ENCODE results near the gene PTPRK.

DNA sequence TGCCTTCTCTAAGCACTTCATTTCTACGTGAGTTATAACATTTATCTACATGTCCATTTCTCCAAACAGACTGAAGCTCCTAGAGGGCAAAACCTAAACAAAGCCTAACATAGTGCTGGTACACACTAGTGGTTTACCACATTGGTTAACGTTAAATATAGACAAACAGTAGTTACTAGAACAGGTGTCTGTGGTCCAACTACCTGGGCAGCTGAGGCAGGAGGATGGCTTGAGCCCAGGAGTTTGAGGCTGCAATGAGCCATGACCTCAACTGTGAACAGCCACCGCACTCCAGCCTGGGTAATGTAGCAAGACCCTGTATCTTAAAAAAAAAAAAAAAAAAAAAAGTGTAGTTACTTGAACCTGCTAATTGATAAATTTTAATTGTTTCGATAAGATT lies 26.5 kb downstream of the PTPRK start:
- TF ChIP-seq POLR2A (IDR thresholded peaks at IDR 0.05; ENCODE audit: control extremely low read depth in 1 of 2, low read depth in 2 of 2, low read length in 2 of 2) (no peak), FOSL1 (IDR thresholded peaks at IDR 0.05; ENCODE audit: insufficient read depth, low read depth, low read length) (no peak), EZH2 (IDR thresholded peaks at IDR 0.05; ENCODE audit: low read depth, low read length, severe bottlenecking) (no peak), RNF2 (IDR thresholded peaks at IDR 0.05; ENCODE audit: borderline replicate concordance, low read depth, low read length, missing control alignments, poor library complexity, severe bottlenecking) (no peak)
- TF ChIP-seq, protein P1, sequence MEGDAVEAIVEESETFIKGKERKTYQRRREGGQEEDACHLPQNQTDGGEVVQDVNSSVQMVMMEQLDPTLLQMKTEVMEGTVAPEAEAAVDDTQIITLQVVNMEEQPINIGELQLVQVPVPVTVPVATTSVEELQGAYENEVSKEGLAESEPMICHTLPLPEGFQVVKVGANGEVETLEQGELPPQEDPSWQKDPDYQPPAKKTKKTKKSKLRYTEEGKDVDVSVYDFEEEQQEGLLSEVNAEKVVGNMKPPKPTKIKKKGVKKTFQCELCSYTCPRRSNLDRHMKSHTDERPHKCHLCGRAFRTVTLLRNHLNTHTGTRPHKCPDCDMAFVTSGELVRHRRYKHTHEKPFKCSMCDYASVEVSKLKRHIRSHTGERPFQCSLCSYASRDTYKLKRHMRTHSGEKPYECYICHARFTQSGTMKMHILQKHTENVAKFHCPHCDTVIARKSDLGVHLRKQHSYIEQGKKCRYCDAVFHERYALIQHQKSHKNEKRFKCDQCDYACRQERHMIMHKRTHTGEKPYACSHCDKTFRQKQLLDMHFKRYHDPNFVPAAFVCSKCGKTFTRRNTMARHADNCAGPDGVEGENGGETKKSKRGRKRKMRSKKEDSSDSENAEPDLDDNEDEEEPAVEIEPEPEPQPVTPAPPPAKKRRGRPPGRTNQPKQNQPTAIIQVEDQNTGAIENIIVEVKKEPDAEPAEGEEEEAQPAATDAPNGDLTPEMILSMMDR (IDR thresholded peaks at IDR 0.05; ENCODE audit: control extremely low read depth in 1 of 3, insufficient read depth in 1 of 3, low read depth in 1 of 3, low read length in 3 of 3): no peak
